HG02943 (cell line): ENCODE data around the gene ALDOA.
"Not testable (repeated sequence)": the region's sequence is repeated elsewhere in the genome, so short reads cannot be mapped to it uniquely, and the experiment has no call there.

ENCODE experiments used
- ATAC-seq: cut with Tn5 transposase; IDR thresholded peaks from one replicate; pipeline ENCODE4 v1.9.1; 2021; ENCODE audit warnings: mild to moderate bottlenecking, low read depth, moderate library complexity; ENCODE audit not compliant: unreplicated experiment

Gene ALDOA

DNA sequence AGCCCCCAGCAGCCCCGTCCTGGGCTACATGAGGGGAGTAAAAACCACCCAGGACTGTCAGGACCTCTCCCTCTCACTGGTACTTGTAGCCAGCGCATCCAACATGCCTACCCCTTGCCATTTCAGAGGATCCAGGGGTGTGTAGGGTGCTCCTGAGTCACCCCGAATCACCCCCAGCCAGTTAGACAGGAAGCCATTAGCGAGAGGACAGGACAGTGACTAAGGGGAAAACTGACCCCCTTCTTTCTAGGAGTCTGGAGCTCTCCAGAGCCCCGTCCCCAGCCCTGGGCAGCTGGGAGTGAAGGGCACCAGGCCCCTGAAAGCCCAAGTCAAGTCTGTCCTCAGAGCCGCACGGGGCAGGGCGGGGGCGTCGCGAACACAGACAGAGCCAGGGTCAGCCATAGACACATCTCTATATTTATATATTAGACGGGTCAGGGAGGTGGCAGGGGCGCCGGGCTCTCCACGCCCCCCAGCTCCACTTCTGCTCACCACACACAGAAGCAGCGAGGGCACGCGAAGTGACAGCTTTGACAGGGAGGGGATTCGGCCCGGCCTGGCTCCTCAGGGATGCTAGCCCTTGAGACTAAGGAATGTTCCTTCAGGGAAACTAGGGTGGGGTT is 48.3 kb downstream of the ALDOA start:
- no peak for ATAC-seq

DNA sequence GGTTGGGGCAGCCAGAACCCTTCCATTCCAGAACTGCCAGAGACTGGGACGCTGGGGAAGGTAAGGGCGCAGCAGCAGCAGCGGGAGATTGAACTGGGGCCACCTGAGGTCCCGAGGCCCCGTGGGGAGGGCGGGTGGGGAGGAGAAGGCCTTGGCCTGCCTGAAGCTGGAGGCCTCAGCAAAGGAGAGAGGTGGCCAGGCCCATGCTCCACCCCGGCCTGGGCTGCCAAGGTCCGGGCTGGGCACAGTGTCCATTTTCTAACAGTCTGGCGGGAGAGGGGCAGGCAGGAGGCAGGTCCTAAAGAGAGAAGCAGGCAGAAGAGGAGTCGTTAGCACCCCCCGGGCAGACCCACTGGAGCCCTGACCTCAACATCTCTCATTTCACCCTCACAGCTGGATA is 48.9 kb downstream of the ALDOA start:
- ATAC-seq = no peak

DNA sequence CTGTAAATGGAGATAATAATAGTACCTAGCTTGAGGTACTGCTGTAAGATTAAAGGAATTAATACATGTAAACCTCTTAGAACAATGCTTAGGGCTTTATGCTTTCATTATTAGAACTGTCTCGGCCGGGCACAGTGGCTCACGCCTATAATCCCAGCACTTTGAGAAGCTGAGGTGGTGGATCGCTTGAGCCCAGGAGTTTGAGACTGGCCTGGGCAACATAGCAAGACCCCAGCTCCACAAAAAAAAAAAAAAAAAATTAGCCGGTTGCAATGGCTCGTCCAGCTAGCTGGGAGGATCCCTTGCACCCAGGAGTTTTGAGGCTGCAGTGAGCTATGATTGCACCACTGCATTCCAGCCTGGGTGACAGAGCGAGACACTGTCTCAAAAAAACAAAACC is 49.3 kb downstream of the ALDOA start:
- ATAC-seq = not testable (repeated sequence)

DNA sequence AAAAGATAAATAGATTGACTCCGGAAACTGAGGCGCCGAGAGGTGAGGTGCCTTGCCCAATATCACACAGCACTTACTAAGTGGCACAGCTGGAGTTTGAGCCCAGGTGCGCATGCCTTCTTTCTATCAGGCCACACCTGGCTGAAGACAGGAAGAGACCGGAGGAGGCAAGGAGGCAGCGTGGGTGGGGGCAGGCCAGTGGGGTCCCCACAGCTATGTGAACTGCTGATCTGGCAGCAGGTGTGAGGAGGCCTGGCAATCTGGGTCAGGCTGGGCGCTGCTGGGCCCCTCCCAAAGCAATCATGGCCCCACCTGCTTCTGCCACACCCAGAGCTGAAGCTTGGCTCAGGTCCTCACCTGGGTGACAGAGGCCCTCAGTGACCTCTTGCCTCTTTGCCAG is 49.7 kb downstream of the ALDOA start:
- ATAC-seq = no peak

DNA sequence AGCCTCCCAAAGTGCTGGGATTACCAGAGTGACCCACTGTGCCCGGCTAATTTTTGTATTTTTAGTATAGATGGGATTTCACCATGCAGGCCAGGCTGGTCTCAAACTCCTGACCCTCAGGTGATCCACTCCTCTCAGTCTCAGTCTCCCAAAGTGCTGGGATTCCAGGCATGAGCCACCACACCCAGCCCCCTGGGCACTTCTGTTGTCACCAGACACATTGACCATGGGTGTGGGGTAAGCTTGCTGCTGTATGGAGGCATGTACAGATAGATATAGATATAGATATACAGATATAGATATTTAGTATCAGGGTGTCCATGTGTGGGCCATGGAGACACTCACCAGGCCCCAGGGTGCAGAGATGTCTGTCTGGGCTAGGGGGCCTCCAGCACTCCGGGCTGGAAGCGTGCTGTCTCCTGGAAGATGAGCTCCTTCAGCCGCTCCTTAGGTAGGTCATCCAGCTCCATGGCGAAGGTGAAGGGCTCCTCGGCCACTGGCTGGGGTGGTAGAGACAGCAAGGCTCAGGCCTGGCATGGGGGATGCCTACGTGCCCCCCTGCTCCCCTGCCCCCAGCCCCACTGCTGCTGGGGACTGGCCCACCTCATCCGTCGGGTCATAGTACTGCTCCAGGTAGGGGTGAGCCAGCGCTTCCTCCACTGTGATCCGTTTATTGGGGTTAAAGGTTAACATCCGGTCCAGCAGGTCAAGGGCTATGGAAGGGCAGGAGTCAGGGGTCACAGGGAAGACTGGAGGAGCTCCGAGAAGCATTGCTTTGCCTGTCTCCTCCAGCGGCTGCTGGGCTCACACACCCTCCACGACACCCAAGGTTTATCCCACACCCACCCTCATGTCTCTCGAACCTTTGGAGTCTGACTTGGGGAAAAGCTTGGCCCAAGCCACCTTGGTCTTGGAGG is 51.0 kb downstream of the ALDOA start:
- no peak for ATAC-seq

DNA sequence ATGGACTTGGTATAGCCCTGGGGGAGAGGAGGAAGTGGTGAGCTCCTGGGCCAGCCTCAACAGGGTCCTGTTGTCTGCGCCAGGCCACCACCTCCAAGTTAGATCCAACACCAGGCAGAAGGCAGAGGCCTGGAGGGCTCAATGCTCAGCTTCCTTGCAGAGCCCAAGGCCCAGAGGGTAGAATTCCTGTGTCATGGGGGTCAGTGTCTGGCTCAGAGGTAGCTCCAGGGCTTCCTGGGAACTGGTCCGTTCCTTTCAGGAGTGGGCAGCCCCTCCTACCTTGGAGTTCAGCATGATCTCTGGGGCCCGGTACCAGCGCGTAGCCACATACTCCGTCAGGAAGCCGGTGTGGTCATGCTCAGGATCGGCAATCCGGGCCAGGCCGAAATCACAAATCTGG is 52.2 kb downstream of the ALDOA start:
- no peak for ATAC-seq

DNA sequence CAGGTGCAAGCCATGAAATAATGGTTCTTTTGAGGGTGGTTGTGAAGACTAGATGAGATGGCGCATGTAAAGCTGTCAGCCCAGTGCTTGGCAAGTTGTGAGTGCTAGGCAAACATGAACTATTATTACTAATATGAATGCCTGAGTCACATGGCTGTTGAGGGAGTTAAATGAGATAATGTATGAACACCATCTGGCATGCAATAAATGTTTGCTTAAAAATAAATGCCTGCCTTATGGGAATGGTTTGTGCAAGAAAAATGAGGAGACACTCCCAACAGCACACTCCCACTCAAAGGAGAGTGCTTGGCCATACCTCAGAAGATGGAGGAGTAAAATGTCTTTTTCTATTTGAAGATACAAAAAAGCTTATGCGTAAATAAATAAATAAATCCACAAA is 53.9 kb downstream of the ALDOA start:
- ATAC-seq = no peak
